Activated naive CD8-positive, alpha-beta T cell (primary cell): ENCODE results near the gene MICALL2.

ENCODE experiments used
- H3K27ac Mint-ChIP-seq: one replicate; pipeline ENCODE4 v1.8.0; 2021; ENCODE audit warnings: mixed read lengths
- H3K27me3 Mint-ChIP-seq: one replicate; pipeline ENCODE4 v1.8.0; 2021; ENCODE audit warnings: mixed read lengths
- H3K36me3 Mint-ChIP-seq: one replicate; pipeline ENCODE4 v1.8.0; 2021; ENCODE audit warnings: mixed read lengths
- H3K4me1 Mint-ChIP-seq: one replicate; pipeline ENCODE4 v1.8.0; 2021; ENCODE audit warnings: low read depth, mixed read lengths
- H3K4me3 Mint-ChIP-seq: one replicate; pipeline ENCODE4 v1.8.0; 2021; ENCODE audit warnings: mild to moderate bottlenecking, mixed read lengths
- H3K9me3 Mint-ChIP-seq: one replicate; pipeline ENCODE4 v1.8.0; 2021; ENCODE audit warnings: low read depth, mixed read lengths

The MICALL2 gene

GRCh38 chr7:1483536-1484505, 24.6 kb upstream of the MICALL2 start:
- Mint-ChIP-seq H3K4me1 (no peaks in the 10 kb centered on the region), H3K36me3 (no peaks in the 10 kb centered on the region), H3K27ac (no peak overlapping the region), H3K27me3 (no peaks in the 10 kb centered on the region), H3K4me3 (no peak overlapping the region), H3K9me3 (no peaks in the 10 kb centered on the region)

DNA sequence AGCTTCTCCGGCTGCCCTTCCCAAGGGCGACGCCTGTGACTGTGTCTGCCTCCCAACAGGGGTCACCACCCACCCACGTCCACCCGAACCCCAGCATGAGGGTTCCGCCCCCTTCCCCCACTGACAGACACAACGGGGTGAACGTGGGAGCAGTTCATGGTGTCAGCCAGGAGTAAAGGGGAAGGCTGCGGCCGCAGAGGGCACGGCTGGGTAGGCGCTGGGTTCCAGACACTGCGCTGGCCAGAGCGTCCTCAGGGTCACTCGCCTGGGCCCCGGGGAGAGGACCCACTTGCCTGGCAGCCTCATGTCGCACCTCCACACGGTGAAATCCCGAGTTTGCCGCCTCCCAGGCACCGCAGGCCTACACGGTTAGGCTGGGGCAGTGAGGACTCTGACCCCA, 23.8 kb upstream of the MICALL2 start:
- Mint-ChIP-seq H3K27ac (no peak overlapping the region), H3K9me3 (no peaks in the 10 kb centered on the region), H3K4me1 (no peaks in the 10 kb centered on the region), H3K27me3 (no peaks in the 10 kb centered on the region), H3K4me3 (no peak overlapping the region), H3K36me3 (no peaks in the 10 kb centered on the region)

- Mint-ChIP-seq H3K9me3 (no peaks in the 10 kb centered on the region), H3K4me1 (no peaks in the 10 kb centered on the region), H3K4me3 (no peak overlapping the region), H3K36me3 (no peaks in the 10 kb centered on the region), H3K27me3 (no peaks in the 10 kb centered on the region), H3K27ac (no peak overlapping the region)
These were observed 22.0 kb upstream of the MICALL2 start for GRCh38 chr7:1481300-1481699.

- H3K27ac Mint-ChIP-seq, result no peak overlapping the region
- H3K4me1 Mint-ChIP-seq, result no peaks in the 10 kb centered on the region
- H3K4me3 Mint-ChIP-seq, result no peak overlapping the region
- no peaks in the 10 kb centered on the region for H3K9me3 Mint-ChIP-seq
- H3K36me3 Mint-ChIP-seq, result no peaks in the 10 kb centered on the region
- H3K27me3 Mint-ChIP-seq, result no peaks in the 10 kb centered on the region
These were observed 21.4 kb upstream of the MICALL2 start for GRCh38 chr7:1480670-1481069.

DNA sequence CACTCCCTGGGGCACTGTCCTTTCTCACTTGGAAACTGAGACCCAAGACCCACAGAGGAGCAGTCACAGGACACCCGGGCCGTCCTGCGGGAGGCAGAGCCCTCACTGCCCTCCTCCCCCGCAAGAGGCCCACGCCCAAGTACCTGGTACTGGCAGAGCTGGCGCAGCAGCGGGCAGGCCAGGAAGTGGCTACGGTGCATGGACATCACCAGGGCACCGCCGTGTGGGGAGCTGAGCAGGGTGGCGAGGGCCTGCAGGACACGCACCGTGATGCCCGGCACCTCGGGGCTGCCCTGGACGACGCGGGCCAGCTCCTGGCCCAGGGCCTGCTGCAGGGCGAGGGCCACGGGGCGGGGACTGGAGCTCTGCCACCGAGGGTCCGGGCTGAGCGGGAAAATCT, 20.0 kb upstream of the MICALL2 start:
- Mint-ChIP-seq H3K9me3 (no peaks in the 10 kb centered on the region), H3K4me3 (no peak overlapping the region), H3K27me3 (no peaks in the 10 kb centered on the region), H3K4me1 (peaks cover 6% of the 10 kb centered on the region), H3K36me3 (no peaks in the 10 kb centered on the region), H3K27ac (no peak overlapping the region)

- no peaks in the 10 kb centered on the region for H3K36me3 Mint-ChIP-seq
These were observed 19.2 kb upstream of the MICALL2 start for GRCh38 chr7:1478480-1478879.

DNA sequence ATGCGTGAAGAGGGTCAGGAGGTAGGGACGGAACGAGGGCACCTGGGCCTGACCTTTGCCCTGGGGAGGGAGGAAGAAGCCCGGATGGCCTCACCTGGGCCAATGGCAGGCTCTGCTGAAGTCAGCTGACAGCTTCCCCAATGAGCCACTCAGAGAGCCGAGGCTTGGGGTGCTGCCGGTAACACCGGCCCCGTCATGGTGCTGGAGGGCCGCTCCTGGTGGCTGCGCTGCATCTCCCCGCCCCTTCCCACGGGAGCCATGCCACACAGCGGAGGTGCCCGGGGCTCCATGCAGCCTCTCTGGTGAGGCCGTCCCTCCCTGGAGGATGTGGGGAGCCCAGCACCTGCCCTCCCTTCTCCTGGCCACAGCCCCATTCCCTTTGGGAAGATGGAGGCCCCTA, 17.6 kb upstream of the MICALL2 start:
- no peaks in the 10 kb centered on the region for H3K27me3 Mint-ChIP-seq
- H3K4me3 Mint-ChIP-seq, result no peak overlapping the region
- no peaks in the 10 kb centered on the region for H3K36me3 Mint-ChIP-seq
- H3K27ac Mint-ChIP-seq, result no peak overlapping the region
- no peaks in the 10 kb centered on the region for H3K9me3 Mint-ChIP-seq
- peaks cover 6% of the 10 kb centered on the region for H3K4me1 Mint-ChIP-seq

More at GRCh38 chr7:1478480-1478879, 19.2 kb upstream of the MICALL2 start:
- H3K27ac Mint-ChIP-seq, result no peak overlapping the region
- no peaks in the 10 kb centered on the region for H3K9me3 Mint-ChIP-seq
- H3K4me1 Mint-ChIP-seq, result peaks cover 6% of the 10 kb centered on the region
- H3K4me3 Mint-ChIP-seq, result no peak overlapping the region
- no peaks in the 10 kb centered on the region for H3K27me3 Mint-ChIP-seq

DNA sequence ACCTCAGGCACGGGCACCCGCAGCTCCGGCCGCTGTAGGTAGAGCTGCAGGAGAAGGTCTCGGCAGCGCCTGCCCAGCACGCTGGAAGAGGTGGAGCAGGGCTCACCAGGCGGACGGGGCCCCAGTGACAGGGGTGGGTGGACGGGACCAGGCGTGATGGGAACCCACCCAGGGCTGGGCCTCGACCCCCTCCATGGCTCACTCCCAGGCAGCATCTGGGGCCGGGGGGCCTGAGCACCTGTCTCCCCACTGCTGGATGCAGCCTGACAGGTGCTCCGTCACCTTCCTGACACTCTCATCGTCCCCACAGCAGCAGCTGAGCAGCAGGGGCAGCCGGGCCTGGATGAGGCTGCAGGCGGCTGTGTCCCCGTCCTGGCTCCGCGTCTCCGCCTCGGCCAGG, 16.7 kb upstream of the MICALL2 start:
- no peaks in the 10 kb centered on the region for H3K36me3 Mint-ChIP-seq

DNA sequence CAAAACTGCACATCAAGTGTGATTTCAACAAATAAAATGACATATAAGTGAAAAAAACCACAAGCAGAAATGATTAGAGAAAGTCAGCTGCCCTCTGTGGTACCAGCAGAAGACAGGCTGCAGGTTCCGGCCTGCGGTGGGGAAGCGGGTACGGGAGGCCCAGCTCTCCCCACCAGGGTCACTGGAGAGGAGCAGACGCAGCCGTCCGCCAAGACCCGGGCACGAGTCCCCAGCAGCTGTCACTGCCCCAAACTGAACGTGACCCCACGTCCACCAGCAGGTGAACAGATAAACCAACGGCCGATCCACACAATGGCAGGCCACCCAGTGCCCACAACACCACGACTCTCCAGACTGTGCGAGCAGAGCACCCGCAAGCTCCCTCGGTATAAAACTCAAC, 16.1 kb upstream of the MICALL2 start:
- no peak overlapping the region for H3K4me3 Mint-ChIP-seq
- H3K27me3 Mint-ChIP-seq, result no peaks in the 10 kb centered on the region
- peaks cover 6% of the 10 kb centered on the region for H3K4me1 Mint-ChIP-seq
- H3K27ac Mint-ChIP-seq, result no peak overlapping the region
- H3K36me3 Mint-ChIP-seq, result no peaks in the 10 kb centered on the region
- H3K9me3 Mint-ChIP-seq, result no peaks in the 10 kb centered on the region

More for the DNA sequence above, 16.7 kb upstream of the MICALL2 start:
- Mint-ChIP-seq H3K9me3 (no peaks in the 10 kb centered on the region), H3K27me3 (no peaks in the 10 kb centered on the region), H3K27ac (no peak overlapping the region), H3K4me3 (no peak overlapping the region), H3K4me1 (peaks cover 6% of the 10 kb centered on the region)

DNA sequence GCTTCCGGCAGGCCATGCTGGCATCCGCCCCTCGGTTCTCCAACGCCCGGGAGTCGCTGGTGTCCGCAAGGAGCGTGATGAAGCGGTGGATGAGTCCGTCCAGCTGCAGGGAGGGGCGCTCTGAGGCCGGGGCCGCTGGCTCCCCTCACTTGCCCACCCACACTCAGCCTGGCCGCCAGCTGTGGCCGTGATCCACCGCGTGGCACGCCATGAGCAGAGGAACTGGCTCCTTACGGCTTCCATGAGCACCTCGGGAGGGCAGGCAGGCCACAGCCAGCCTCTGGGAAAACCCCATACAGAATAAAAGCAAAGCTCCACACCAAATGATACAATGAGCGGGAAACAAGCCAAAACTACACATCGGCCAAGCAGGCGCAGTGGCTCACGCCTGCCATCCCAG, 15.5 kb upstream of the MICALL2 start:
- Mint-ChIP-seq H3K9me3 (no peaks in the 10 kb centered on the region), H3K36me3 (no peaks in the 10 kb centered on the region), H3K4me3 (no peak overlapping the region), H3K27me3 (no peaks in the 10 kb centered on the region), H3K27ac (no peak overlapping the region), H3K4me1 (peaks cover 6% of the 10 kb centered on the region)

DNA sequence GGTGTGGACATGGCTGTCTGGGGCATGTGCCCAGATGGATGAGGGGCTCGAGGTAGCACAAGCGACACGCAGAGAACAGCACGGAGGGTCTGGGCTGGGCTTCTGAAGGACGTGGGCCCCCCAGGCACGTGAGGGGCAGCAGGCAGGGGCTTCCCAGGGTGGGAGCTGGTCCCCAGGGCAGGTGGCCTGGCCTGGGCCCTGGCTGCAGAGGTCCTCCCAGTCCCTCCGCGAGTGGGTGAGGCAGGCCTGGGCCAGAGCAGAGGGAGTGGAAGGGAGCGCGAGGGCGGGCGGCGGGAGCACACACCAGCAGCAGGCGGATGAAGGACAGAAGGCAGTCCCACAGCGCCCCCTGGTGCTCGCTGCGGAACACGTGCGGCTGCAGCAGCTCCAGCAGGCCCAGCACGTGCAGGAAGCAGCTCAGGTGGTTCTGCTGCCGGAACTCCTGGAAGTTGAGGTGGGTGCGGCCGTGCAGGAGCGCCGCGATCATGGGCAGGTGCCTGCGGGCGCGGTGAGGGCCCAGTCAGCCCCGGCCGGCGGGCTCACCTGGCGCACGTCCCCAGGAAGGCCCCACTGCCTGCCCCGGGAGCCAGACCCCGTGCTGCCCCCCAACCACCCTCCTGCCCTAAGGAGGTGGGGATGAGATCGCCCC, 14.7 kb upstream of the MICALL2 start:
- Mint-ChIP-seq H3K36me3 (no peaks in the 10 kb centered on the region), H3K9me3 (no peaks in the 10 kb centered on the region), H3K27ac (no peak overlapping the region), H3K4me3 (no peak overlapping the region), H3K4me1 (peaks cover 6% of the 10 kb centered on the region), H3K27me3 (no peaks in the 10 kb centered on the region)

GRCh38 chr7:1470901-1471300, 11.6 kb upstream of the MICALL2 start:
- Mint-ChIP-seq H3K4me1 (peaks cover 6% of the 10 kb centered on the region), H3K27me3 (no peaks in the 10 kb centered on the region)

GRCh38 chr7:1468643-1469298, 9.5 kb upstream of the MICALL2 start:
- Mint-ChIP-seq H3K36me3 (no peaks in the 10 kb centered on the region), H3K4me3 (no peak overlapping the region), H3K4me1 (no peaks in the 10 kb centered on the region), H3K27me3 (no peaks in the 10 kb centered on the region), H3K27ac (no peak overlapping the region), H3K9me3 (no peaks in the 10 kb centered on the region)

More at GRCh38 chr7:1470901-1471300, 11.6 kb upstream of the MICALL2 start:
- H3K36me3 Mint-ChIP-seq, result no peaks in the 10 kb centered on the region
- H3K27ac Mint-ChIP-seq, result no peak overlapping the region
- no peaks in the 10 kb centered on the region for H3K9me3 Mint-ChIP-seq
- H3K4me3 Mint-ChIP-seq, result no peak overlapping the region

DNA sequence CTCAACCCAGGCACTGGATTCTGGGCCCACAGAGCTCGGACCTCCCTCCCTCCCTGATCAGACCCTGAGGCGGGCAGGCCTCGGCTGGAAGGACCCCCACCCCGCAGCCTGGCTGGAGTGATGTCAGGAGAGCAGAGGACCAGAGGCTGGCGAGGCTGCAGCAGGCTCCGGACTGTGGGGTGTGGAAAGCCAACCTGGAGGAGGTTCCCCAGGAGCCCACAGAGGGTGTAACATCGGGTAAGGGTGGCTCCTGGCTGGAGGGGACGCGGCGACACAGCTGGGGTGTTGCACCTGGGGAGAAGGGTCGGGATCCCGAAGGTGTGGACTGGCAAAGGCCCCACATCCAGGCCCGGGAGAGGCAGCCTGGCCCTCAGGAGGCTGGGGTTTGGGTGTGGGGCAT, 8.9 kb upstream of the MICALL2 start:
- Mint-ChIP-seq H3K4me1 (no peaks in the 10 kb centered on the region), H3K4me3 (no peak overlapping the region), H3K9me3 (no peaks in the 10 kb centered on the region), H3K36me3 (no peaks in the 10 kb centered on the region), H3K27me3 (no peaks in the 10 kb centered on the region), H3K27ac (no peak overlapping the region)
